Liver (tissue), 9 donors: Measurements from ENCODE around the gene IFT172. TPM values are rescaled to one million over a fixed set of nuclear protein-coding genes. Genes with fewer than 3 reads are reported as not detected.

Experiments used
- DNase-seq: peaks from one replicate; pipeline ENCODE4 v3.0.0-alpha.2; 2017; ENCODE audit warnings: low spot score
- H3K27ac ChIP-seq, 2 donors: one replicate each; pipeline ENCODE4 v1.7.0; 2013; ENCODE audit warnings: inconsistent platforms in 2 of 2, low read length in 2 of 2, control low read depth in 1 of 2, low read depth in 1 of 2, mild to moderate bottlenecking in 1 of 2
- H3K27me3 ChIP-seq, 4 donors: one replicate each; pipeline versions ENCODE4 v1.6.1 to v1.7.0; 2013; ENCODE audit warnings: low read length in 3 of 4, inconsistent platforms in 1 of 4, mild to moderate bottlenecking in 1 of 4, moderate library complexity in 1 of 4; ENCODE audit not compliant: control insufficient read depth in 4 of 4, insufficient read depth in 4 of 4
- H3K36me3 ChIP-seq, 4 donors: one replicate each; pipeline versions ENCODE4 v1.6.1 to v1.7.0; 2013; ENCODE audit warnings: low read length in 3 of 4, mild to moderate bottlenecking in 3 of 4, low read depth in 1 of 4, moderate library complexity in 1 of 4; ENCODE audit not compliant: control insufficient read depth in 4 of 4, insufficient read depth in 3 of 4
- H3K4me1 ChIP-seq, 4 donors: one replicate each; pipeline versions ENCODE4 v1.6.1 to v1.7.0; 2013; ENCODE audit warnings: low read length in 3 of 4, mild to moderate bottlenecking in 3 of 4, moderate library complexity in 1 of 4; ENCODE audit not compliant: control insufficient read depth in 4 of 4, insufficient read depth in 4 of 4
- H3K4me3 ChIP-seq, 3 donors: one replicate each; pipeline versions ENCODE4 v1.6.1 to v1.7.0; 2013; ENCODE audit warnings: low read length in 3 of 3, control low read depth in 1 of 3, low read depth in 1 of 3, mild to moderate bottlenecking in 1 of 3
- H3K9ac ChIP-seq, 2 donors: one replicate each; pipeline ENCODE4 v1.7.0; 2013; ENCODE audit warnings: low read length in 2 of 2, mild to moderate bottlenecking in 2 of 2, moderate library complexity in 2 of 2, control low read depth in 1 of 2, low read depth in 1 of 2
- H3K9me3 ChIP-seq, 4 donors: one replicate each; pipeline versions ENCODE4 v1.6.1 to v1.7.0; 2013; ENCODE audit warnings: low read length in 3 of 4; ENCODE audit not compliant: control insufficient read depth in 4 of 4
- EGR1 ChIP-seq, 2 donors: IDR thresholded peaks; 2 replicates each; pipeline ENCODE4 v1.6.1; 2016 to 2018; ENCODE audit warnings: antibody characterized with exemption in 2 of 2, low read depth in 2 of 2
- FOXA1 ChIP-seq: IDR thresholded peaks from 2 replicates; pipeline ENCODE4 v1.6.1; 2016; ENCODE audit warnings: antibody characterized with exemption
- FOXA2 ChIP-seq: IDR thresholded peaks from 2 replicates; pipeline ENCODE4 v1.6.1; 2016; ENCODE audit warnings: antibody characterized with exemption
- GABPA ChIP-seq, 2 donors: IDR thresholded peaks in 1 of 2; conservative IDR thresholded peaks in 1 of 2; 2 replicates each; pipeline ENCODE4 v1.6.1; 2016; ENCODE audit warnings: antibody characterized with exemption in 2 of 2, mild to moderate bottlenecking in 1 of 2, moderate library complexity in 1 of 2
- HNF4A ChIP-seq, 2 donors: conservative IDR thresholded peaks; 2 replicates each; pipeline ENCODE4 v1.6.1; 2016; ENCODE audit warnings: antibody characterized with exemption in 2 of 2, mild to moderate bottlenecking in 2 of 2
- HNF4G ChIP-seq: IDR thresholded peaks from 2 replicates; pipeline ENCODE4 v1.6.1; 2016; ENCODE audit warnings: antibody characterized with exemption
- JUND ChIP-seq, 2 donors: IDR thresholded peaks; 2 replicates each; pipeline ENCODE4 v1.6.1; 2016; ENCODE audit warnings: antibody characterized with exemption in 2 of 2
- MAX ChIP-seq: IDR thresholded peaks from 2 replicates; pipeline ENCODE4 v1.6.1; 2016; ENCODE audit warnings: antibody characterized with exemption
- NR2F2 ChIP-seq: IDR thresholded peaks from 2 replicates; pipeline ENCODE4 v1.6.1; 2016; ENCODE audit warnings: antibody characterized with exemption
- RAD21 ChIP-seq, 2 donors: IDR thresholded peaks; 2 replicates each; pipeline ENCODE4 v1.6.1; 2016; ENCODE audit warnings: antibody characterized with exemption in 2 of 2, mild to moderate bottlenecking in 2 of 2
- RXRA ChIP-seq, 2 donors: IDR thresholded peaks; 2 replicates each; pipeline ENCODE4 v1.6.1; 2017 to 2018; ENCODE audit warnings: antibody characterized with exemption in 2 of 2, mild to moderate bottlenecking in 1 of 2
- SP1 ChIP-seq: IDR thresholded peaks from 2 replicates; pipeline ENCODE4 v1.6.1; 2018; ENCODE audit warnings: antibody characterized with exemption, mild to moderate bottlenecking
- TAF1 ChIP-seq: conservative IDR thresholded peaks from 2 replicates; pipeline ENCODE4 v1.6.1; 2016; ENCODE audit warnings: antibody characterized with exemption, mild to moderate bottlenecking
- YY1 ChIP-seq: IDR thresholded peaks from 2 replicates; pipeline ENCODE4 v1.6.1; 2016; ENCODE audit warnings: antibody characterized with exemption, mild to moderate bottlenecking
- WGBS: extraction: QIAGEN DNeasy Blood & Tissue Kit; methylation state at CpG from one replicate; pipeline ENCODE4 v1.1.7; 2013; 5-methylcytosine and 5-hydroxymethylcytosine counted together
- polyA plus RNA-seq, 2 donors: library from polyadenylated mRNA; stranded (reverse) in 1 of 2; unstranded in 1 of 2; fragments of 200-250 nt in 1 of 2; fragments of >200 nt in 1 of 2; fragmentation: Nextera tagmentation in 1 of 2; extraction: Ambion mirVana in 1 of 2; gene quantifications; one replicate each; pipeline versions ENCODE4 v1.2.1 to v1.2.3, GENCODE V29; 2013 to 2015
- total RNA-seq, 2 donors: library from RNA; depleted of rRNA; stranded (reverse); fragments of >200 nt; gene quantifications; one replicate each; pipeline ENCODE4 v1.2.3, GENCODE V29; 2014
- TF ChIP-seq, protein P1 (sequence below): IDR thresholded peaks from 2 replicates; pipeline ENCODE4 v1.6.1; 2016; ENCODE audit warnings: antibody characterized with exemption
- TF ChIP-seq, protein P2 (sequence below): IDR thresholded peaks from 2 replicates; pipeline ENCODE4 v1.6.1; 2016; ENCODE audit warnings: antibody characterized with exemption, mild to moderate bottlenecking
- TF ChIP-seq, protein P3 (sequence below): fragments of 150-350 bp; IDR thresholded peaks from 2 replicates; pipeline ENCODE4 v1.5.1; 2017; ENCODE audit warnings: improper control_type of control experiment, low read depth, low read length; ENCODE audit not compliant: missing input control
- TF ChIP-seq, protein P4 (sequence below): IDR thresholded peaks from 2 replicates; pipeline ENCODE4 v1.6.1; 2016; ENCODE audit warnings: antibody characterized with exemption
- donor health status: healthy.
- donor health status: healthy.
- donor health status: healthy.
- donor health status: healthy.
- donor health status: healthy.

Gene IFT172
- total and polyA plus RNA-seq, 4 donors: 2.6 to 9.8 (median 6.3) TPM

GRCh38 chr2:27507293-27507692 is 17.8 kb upstream of the IFT172 start:
- WGBS: 34% methylated on average over 4 of the region's 4 CpGs
- H3K4me1 ChIP-seq: peaks cover 4 to 28% (median 17%) of the 10 kb centered on the region in 4 donors
- TF ChIP-seq, protein P1, sequence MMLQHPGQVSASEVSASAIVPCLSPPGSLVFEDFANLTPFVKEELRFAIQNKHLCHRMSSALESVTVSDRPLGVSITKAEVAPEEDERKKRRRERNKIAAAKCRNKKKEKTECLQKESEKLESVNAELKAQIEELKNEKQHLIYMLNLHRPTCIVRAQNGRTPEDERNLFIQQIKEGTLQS: peak; percentile 14
- TF ChIP-seq NR2F2 (no peak), EGR1 (IDR thresholded peaks at IDR 0.05; ENCODE audit: low read depth in 2 of 2) (no peak), FOXA2 (no peak), SP1 (peak; percentile 83), HNF4G (peak; percentile 12), RAD21 (IDR thresholded peaks at IDR 0.05) (peak in 1 of 2 donors; percentile 45), YY1 (peak; percentile 43), FOXA1 (no peak), JUND (IDR thresholded peaks at IDR 0.05) (no peak), HNF4A (conservative IDR thresholded peaks at IDR 0.05) (peak; percentile 68 to 77), MAX (peak; percentile 69), TAF1 (no peak), RXRA (IDR thresholded peaks at IDR 0.05) (peak; percentile 96 to 97), GABPA (IDR thresholded peaks at IDR 0.05 in 1 of 2, conservative IDR thresholded peaks at IDR 0.05 in 1 of 2) (no peak)
- TF ChIP-seq, protein P2, sequence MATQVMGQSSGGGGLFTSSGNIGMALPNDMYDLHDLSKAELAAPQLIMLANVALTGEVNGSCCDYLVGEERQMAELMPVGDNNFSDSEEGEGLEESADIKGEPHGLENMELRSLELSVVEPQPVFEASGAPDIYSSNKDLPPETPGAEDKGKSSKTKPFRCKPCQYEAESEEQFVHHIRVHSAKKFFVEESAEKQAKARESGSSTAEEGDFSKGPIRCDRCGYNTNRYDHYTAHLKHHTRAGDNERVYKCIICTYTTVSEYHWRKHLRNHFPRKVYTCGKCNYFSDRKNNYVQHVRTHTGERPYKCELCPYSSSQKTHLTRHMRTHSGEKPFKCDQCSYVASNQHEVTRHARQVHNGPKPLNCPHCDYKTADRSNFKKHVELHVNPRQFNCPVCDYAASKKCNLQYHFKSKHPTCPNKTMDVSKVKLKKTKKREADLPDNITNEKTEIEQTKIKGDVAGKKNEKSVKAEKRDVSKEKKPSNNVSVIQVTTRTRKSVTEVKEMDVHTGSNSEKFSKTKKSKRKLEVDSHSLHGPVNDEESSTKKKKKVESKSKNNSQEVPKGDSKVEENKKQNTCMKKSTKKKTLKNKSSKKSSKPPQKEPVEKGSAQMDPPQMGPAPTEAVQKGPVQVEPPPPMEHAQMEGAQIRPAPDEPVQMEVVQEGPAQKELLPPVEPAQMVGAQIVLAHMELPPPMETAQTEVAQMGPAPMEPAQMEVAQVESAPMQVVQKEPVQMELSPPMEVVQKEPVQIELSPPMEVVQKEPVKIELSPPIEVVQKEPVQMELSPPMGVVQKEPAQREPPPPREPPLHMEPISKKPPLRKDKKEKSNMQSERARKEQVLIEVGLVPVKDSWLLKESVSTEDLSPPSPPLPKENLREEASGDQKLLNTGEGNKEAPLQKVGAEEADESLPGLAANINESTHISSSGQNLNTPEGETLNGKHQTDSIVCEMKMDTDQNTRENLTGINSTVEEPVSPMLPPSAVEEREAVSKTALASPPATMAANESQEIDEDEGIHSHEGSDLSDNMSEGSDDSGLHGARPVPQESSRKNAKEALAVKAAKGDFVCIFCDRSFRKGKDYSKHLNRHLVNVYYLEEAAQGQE: peak; percentile 34
- TF ChIP-seq, protein P3, sequence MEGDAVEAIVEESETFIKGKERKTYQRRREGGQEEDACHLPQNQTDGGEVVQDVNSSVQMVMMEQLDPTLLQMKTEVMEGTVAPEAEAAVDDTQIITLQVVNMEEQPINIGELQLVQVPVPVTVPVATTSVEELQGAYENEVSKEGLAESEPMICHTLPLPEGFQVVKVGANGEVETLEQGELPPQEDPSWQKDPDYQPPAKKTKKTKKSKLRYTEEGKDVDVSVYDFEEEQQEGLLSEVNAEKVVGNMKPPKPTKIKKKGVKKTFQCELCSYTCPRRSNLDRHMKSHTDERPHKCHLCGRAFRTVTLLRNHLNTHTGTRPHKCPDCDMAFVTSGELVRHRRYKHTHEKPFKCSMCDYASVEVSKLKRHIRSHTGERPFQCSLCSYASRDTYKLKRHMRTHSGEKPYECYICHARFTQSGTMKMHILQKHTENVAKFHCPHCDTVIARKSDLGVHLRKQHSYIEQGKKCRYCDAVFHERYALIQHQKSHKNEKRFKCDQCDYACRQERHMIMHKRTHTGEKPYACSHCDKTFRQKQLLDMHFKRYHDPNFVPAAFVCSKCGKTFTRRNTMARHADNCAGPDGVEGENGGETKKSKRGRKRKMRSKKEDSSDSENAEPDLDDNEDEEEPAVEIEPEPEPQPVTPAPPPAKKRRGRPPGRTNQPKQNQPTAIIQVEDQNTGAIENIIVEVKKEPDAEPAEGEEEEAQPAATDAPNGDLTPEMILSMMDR: no peak
- TF ChIP-seq, protein P4, sequence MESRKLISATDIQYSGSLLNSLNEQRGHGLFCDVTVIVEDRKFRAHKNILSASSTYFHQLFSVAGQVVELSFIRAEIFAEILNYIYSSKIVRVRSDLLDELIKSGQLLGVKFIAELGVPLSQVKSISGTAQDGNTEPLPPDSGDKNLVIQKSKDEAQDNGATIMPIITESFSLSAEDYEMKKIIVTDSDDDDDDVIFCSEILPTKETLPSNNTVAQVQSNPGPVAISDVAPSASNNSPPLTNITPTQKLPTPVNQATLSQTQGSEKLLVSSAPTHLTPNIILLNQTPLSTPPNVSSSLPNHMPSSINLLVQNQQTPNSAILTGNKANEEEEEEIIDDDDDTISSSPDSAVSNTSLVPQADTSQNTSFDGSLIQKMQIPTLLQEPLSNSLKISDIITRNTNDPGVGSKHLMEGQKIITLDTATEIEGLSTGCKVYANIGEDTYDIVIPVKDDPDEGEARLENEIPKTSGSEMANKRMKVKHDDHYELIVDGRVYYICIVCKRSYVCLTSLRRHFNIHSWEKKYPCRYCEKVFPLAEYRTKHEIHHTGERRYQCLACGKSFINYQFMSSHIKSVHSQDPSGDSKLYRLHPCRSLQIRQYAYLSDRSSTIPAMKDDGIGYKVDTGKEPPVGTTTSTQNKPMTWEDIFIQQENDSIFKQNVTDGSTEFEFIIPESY: no peak
- H3K9ac ChIP-seq: no peak overlapping the region
- H3K27me3 ChIP-seq: no peaks in the 10 kb centered on the region
- no peak for DNase-seq
- no peak overlapping the region for H3K4me3 ChIP-seq
- peak overlapping the region; percentile 63 to 84 for H3K27ac ChIP-seq
- H3K36me3 ChIP-seq: peaks cover 0 to 31% (median 22%) of the 10 kb centered on the region in 4 donors
- no peaks in the 10 kb centered on the region for H3K9me3 ChIP-seq
